Measurements from ENCODE around the gene CHGA.

Gene CHGA

DNA sequence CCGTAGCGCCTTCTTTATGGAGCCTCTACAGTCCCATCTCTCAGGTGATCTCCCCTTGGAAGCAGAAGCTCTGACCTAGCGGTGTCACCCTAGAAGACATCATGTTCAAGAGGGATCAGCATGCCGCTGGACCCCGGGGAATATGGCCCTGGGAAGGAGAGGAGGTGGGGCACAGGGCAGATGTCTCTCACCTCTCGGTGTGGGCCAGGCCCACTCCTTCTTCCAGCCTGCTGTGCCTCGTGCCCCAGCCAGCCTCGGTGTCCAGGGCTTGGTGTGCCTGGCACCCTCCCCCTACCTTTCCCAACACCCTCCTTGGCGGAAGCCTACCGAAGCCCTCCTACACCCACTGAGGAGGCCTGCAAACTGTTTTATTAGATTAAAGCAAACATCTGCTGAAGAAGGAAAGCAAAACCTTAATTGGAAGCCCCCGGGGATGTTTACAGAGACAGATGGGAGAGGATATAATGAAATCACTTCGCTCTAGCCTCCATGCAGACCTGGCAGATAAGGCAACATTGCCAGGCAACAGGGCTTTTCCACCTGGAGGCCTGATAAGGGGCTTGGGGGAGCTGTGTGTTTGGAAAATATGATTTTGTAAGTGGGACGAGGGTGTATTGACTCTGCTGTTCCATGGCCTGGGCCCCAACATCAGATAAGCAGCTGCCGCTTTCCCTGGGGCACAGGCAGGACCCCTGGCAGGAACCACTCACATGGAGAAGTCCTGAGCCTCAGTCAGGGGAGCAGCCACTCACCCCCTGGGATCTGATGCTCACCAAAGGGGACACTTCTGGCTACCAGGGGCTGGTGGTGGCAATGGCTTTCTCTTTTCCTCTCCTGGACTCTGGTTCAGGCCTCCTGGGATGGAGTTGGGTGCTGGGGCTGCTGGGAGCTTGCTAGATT, 5.7 kb upstream of the CHGA start:
- H3K4me3 ChIP-seq (ENCODE audit: low read depth in 1 of 2, low read length in 1 of 2): no peak overlapping the region
- TF ChIP-seq, protein P1, sequence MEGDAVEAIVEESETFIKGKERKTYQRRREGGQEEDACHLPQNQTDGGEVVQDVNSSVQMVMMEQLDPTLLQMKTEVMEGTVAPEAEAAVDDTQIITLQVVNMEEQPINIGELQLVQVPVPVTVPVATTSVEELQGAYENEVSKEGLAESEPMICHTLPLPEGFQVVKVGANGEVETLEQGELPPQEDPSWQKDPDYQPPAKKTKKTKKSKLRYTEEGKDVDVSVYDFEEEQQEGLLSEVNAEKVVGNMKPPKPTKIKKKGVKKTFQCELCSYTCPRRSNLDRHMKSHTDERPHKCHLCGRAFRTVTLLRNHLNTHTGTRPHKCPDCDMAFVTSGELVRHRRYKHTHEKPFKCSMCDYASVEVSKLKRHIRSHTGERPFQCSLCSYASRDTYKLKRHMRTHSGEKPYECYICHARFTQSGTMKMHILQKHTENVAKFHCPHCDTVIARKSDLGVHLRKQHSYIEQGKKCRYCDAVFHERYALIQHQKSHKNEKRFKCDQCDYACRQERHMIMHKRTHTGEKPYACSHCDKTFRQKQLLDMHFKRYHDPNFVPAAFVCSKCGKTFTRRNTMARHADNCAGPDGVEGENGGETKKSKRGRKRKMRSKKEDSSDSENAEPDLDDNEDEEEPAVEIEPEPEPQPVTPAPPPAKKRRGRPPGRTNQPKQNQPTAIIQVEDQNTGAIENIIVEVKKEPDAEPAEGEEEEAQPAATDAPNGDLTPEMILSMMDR (IDR thresholded peaks at IDR 0.05): no peak
- H3K4me1 ChIP-seq (ENCODE audit: control insufficient read depth in 1 of 2, insufficient read depth in 1 of 2, low read depth in 1 of 2, low read length in 1 of 2): no peaks in the 10 kb centered on the region
- H3K9me3 ChIP-seq: no peaks in the 10 kb centered on the region
- no peaks in the 10 kb centered on the region for H3K36me3 ChIP-seq
- H3K27me3 ChIP-seq: peaks cover 18% of the 10 kb centered on the region
- H3K27ac ChIP-seq: no peak overlapping the region

DNA sequence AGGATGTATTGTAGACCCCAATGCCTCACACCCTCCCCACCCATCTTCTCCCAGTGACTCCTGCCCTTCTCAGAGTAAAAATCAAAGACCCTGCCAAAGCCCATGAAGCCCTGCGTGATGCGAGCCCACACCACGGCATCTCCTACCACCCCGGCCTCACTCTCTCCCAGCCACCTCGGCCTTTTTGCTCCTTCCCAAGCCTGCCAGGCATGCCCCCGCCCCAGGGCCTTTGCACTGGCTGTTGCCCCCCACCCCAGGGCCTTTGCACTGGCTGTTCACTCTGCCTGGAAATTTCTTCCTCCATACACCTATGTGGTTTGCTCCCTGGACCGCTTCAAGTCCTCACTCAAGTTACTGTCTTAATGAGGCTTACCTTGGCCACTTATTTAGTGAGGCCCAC, 5.0 kb upstream of the CHGA start:
- Histone ChIP-seq H3K4me1 (ENCODE audit: control insufficient read depth in 1 of 2, insufficient read depth in 1 of 2, low read depth in 1 of 2, low read length in 1 of 2) (no peaks in the 10 kb centered on the region), H3K4me3 (ENCODE audit: low read depth in 1 of 2, low read length in 1 of 2) (no peak overlapping the region), H3K27me3 (peaks cover 25% of the 10 kb centered on the region), H3K36me3 (no peaks in the 10 kb centered on the region), H3K27ac (no peak overlapping the region), H3K9me3 (no peaks in the 10 kb centered on the region)
- TF ChIP-seq, protein P1 (IDR thresholded peaks at IDR 0.05): no peak

DNA sequence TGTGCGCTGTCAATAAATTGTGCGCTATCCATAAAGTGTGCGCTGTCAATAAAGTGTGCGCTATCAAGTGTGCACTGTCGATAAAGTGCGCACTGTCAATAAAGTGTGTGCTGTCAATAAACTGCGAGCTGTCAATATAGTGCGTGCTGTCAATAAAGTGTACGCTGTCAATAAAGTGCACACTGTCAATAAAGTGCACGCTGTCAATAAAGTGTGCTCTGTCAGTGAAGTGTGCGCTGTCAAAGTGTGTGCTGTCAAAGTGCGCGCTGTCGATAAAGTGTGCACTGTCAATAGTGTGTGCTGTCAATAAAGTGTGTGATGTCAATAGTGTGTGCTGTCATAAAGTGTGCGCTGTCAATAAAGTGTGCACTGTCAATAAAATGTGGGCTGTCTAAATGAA, 2.9 kb upstream of the CHGA start:
- no peak overlapping the region for H3K27ac ChIP-seq
- no peaks in the 10 kb centered on the region for H3K4me1 ChIP-seq (ENCODE audit: control insufficient read depth in 1 of 2, insufficient read depth in 1 of 2, low read depth in 1 of 2, low read length in 1 of 2)
- TF ChIP-seq, protein P1 (IDR thresholded peaks at IDR 0.05): no peak
- no peaks in the 10 kb centered on the region for H3K36me3 ChIP-seq
- peaks cover 45% of the 10 kb centered on the region for H3K27me3 ChIP-seq
- no peaks in the 10 kb centered on the region for H3K9me3 ChIP-seq
- H3K4me3 ChIP-seq (ENCODE audit: low read depth in 1 of 2, low read length in 1 of 2): no peak overlapping the region

DNA sequence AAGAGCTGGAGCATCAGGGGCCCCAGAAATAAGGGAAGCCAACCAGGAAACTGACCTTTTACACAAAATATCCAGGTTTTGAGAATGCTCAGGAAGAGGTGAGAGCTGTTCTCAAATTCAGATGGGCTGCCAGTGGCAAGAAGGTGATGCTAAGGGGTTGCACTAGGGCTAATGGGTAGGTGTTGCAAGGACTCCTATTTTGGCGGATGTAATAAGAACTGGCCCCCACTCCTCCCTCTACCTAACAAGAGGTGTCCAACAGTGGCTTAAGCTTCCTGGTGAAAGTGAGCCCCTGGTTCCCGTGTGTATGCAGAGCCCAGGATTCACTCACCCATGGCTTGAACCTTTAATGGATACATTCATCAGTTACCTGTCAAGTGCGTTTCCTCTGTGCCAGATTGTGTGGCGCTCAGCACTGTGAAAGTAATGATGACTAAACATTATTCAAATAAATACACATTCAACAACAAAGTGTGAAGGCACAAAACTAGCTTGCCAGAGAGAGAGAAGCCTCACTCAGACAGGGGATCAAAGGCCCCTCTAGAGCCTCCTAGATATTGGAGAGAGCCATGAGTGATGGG, 705 bp upstream of the CHGA start:
- Histone ChIP-seq H3K27ac (no peak overlapping the region), H3K27me3 (peaks cover 62% of the 10 kb centered on the region), H3K4me3 (ENCODE audit: low read depth in 1 of 2, low read length in 1 of 2) (no peak overlapping the region), H3K9me3 (no peaks in the 10 kb centered on the region), H3K36me3 (no peaks in the 10 kb centered on the region), H3K4me1 (ENCODE audit: control insufficient read depth in 1 of 2, insufficient read depth in 1 of 2, low read depth in 1 of 2, low read length in 1 of 2) (no peaks in the 10 kb centered on the region)
- TF ChIP-seq, protein P1 (IDR thresholded peaks at IDR 0.05): no peak

DNA sequence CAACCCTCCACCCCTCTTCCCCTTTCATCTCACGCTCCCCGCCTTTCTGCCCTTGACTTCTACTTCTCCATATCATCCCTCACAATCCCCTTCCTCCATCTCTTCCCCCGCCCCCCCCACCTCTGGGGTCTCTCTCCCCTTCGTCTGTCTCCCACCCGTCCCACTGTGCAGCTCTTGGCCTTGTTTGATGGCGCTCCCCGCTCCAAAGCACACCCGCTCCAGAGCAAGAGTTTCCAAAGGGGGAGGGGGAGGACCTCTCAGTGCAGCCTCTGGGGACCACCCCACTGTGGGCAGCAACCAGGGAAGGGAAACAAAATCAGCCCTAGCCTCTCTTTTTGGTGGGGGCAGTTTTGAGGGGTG, 774 bp downstream of the CHGA start:
- Histone ChIP-seq H3K4me3 (ENCODE audit: low read depth in 1 of 2, low read length in 1 of 2) (no peak overlapping the region), H3K9me3 (no peaks in the 10 kb centered on the region), H3K4me1 (ENCODE audit: control insufficient read depth in 1 of 2, insufficient read depth in 1 of 2, low read depth in 1 of 2, low read length in 1 of 2) (no peaks in the 10 kb centered on the region), H3K27ac (no peak overlapping the region), H3K36me3 (no peaks in the 10 kb centered on the region), H3K27me3 (peaks cover 62% of the 10 kb centered on the region)
- TF ChIP-seq, protein P1 (IDR thresholded peaks at IDR 0.05): no peak

All from neutrophil (primary cell).